ENCODE results near the gene MED13L. TPM values are rescaled to one million over a fixed set of nuclear protein-coding genes. Genes with fewer than 3 reads are reported as not detected.

Gene MED13L
- total and polyA plus RNA-seq, 2 donors (not counting 1 experiment from before 2014, with no cell fraction given), result 20.3 to 207 TPM

GRCh38 chr12:116297224-116297834 lies 19.8 kb upstream of the MED13L start:
- ChIA-PET CTCF (no interaction called here), POLR2A (no interaction called here)
- TF ChIP-seq CTCF (IDR thresholded peaks at IDR 0.05), result no peak
- no peak for TF ChIP-seq EZH2 (IDR thresholded peaks at IDR 0.05; ENCODE audit: borderline replicate concordance, insufficient read depth, low read depth, low read length, poor library complexity, severe bottlenecking)
- no peak overlapping the region for H3K4me3 Mint-ChIP-seq
- Histone ChIP-seq H3K9ac (ENCODE audit: low read length) (no peak overlapping the region), H3K36me3 (replicated peaks in 1 of 2; ENCODE audit: control extremely low read depth in 1 of 2, control insufficient read depth in 1 of 2, extremely low read depth in 1 of 2, insufficient read depth in 2 of 2, low read length in 1 of 2) (no peaks in the 10 kb centered on the region), H4K20me1 (ENCODE audit: control insufficient read depth, insufficient read depth, low read length, poor library complexity, severe bottlenecking) (no peaks in the 10 kb centered on the region), H3K27ac (ENCODE audit: low read length in 2 of 2) (no peak overlapping the region), H3K79me2 (ENCODE audit: control insufficient read depth, insufficient read depth, low read length) (no peaks in the 10 kb centered on the region), H3K4me1 (ENCODE audit: control insufficient read depth in 2 of 2, insufficient read depth in 2 of 2, low read length in 2 of 2) (peaks cover 0 to under 1% of the 10 kb centered on the region in 2 donors), H3K4me3 (ENCODE audit: control extremely low read depth in 1 of 5, extremely low read depth in 1 of 5, insufficient read depth in 1 of 5, low read depth in 2 of 5, low read length in 4 of 5) (no peak overlapping the region), H3K4me2 (replicated peaks; ENCODE audit: low read depth, low read length, poor library complexity, severe bottlenecking) (no peak overlapping the region), H3K9me3 (ENCODE audit: control extremely low read depth in 1 of 3, control insufficient read depth in 2 of 3, insufficient read depth in 1 of 3, low read length in 2 of 3) (peaks cover 0 to 4% (median 0%) of the 10 kb centered on the region in 3 donors), H2AFZ (ENCODE audit: insufficient read depth, low read depth, low read length, poor library complexity, severe bottlenecking) (no peak overlapping the region), H3K27me3 (replicated peaks in 1 of 4; ENCODE audit: control extremely low read depth in 1 of 4, control insufficient read depth in 3 of 4, insufficient read depth in 4 of 4, low read length in 3 of 4) (no peaks in the 10 kb centered on the region)
- no CpG with 5 or more reads among the region's 3 CpGs for WGBS (ENCODE audit: insufficient coverage)
- intact Hi-C loops (cut with micrococcal nuclease), result no loop called here
- DNase-seq (no peak), ATAC-seq (ENCODE audit: low read depth) (no peak)
- H3K27ac Mint-ChIP-seq, result no peak overlapping the region
- H3K27me3 Mint-ChIP-seq, result peaks cover 4% of the 10 kb centered on the region
- H3K9me3 Mint-ChIP-seq (ENCODE audit: insufficient read depth), result no peaks in the 10 kb centered on the region
- H3K4me1 Mint-ChIP-seq, result peaks cover 5% of the 10 kb centered on the region

- Histone ChIP-seq H3K4me1 (ENCODE audit: control insufficient read depth in 2 of 2, insufficient read depth in 2 of 2, low read length in 2 of 2) (no peaks in the 10 kb centered on the region), H4K20me1 (ENCODE audit: control insufficient read depth, insufficient read depth, low read length, poor library complexity, severe bottlenecking) (no peaks in the 10 kb centered on the region), H2AFZ (ENCODE audit: insufficient read depth, low read depth, low read length, poor library complexity, severe bottlenecking) (no peak overlapping the region), H3K27me3 (replicated peaks in 1 of 4; ENCODE audit: control extremely low read depth in 1 of 4, control insufficient read depth in 3 of 4, insufficient read depth in 4 of 4, low read length in 3 of 4) (no peaks in the 10 kb centered on the region), H3K9me3 (ENCODE audit: control extremely low read depth in 1 of 3, control insufficient read depth in 2 of 3, insufficient read depth in 1 of 3, low read length in 2 of 3) (peaks cover 0 to 4% (median 0%) of the 10 kb centered on the region in 3 donors), H3K9ac (ENCODE audit: low read length) (no peak overlapping the region), H3K4me2 (replicated peaks; ENCODE audit: low read depth, low read length, poor library complexity, severe bottlenecking) (no peak overlapping the region), H3K4me3 (ENCODE audit: control extremely low read depth in 1 of 5, extremely low read depth in 1 of 5, insufficient read depth in 1 of 5, low read depth in 2 of 5, low read length in 4 of 5) (no peak overlapping the region), H3K79me2 (ENCODE audit: control insufficient read depth, insufficient read depth, low read length) (no peaks in the 10 kb centered on the region), H3K27ac (ENCODE audit: low read length in 2 of 2) (no peak overlapping the region), H3K36me3 (replicated peaks in 1 of 2; ENCODE audit: control extremely low read depth in 1 of 2, control insufficient read depth in 1 of 2, extremely low read depth in 1 of 2, insufficient read depth in 2 of 2, low read length in 1 of 2) (no peaks in the 10 kb centered on the region)
- intact Hi-C loops (cut with micrococcal nuclease), result no loop called here
- H3K4me1 Mint-ChIP-seq, result peaks cover 3% of the 10 kb centered on the region
- no peak overlapping the region for H3K4me3 Mint-ChIP-seq
- ChIA-PET POLR2A (no interaction called here), CTCF (interaction anchor here (1.0 kb wide), 1 partner anchor 13 kb away, joined by 3 read pairs; no protein-coding TSS in a partner anchor)
- DNase-seq, result no peak
- no peak for TF ChIP-seq CTCF (IDR thresholded peaks at IDR 0.05)
- TF ChIP-seq EZH2 (IDR thresholded peaks at IDR 0.05; ENCODE audit: borderline replicate concordance, insufficient read depth, low read depth, low read length, poor library complexity, severe bottlenecking), result no peak
- H3K27ac Mint-ChIP-seq, result no peak overlapping the region
- 100% methylated on average over 2 of the region's 4 CpGs for WGBS (ENCODE audit: insufficient coverage)
- peaks cover 4% of the 10 kb centered on the region for H3K27me3 Mint-ChIP-seq
- no peak for ATAC-seq (ENCODE audit: low read depth)
- no peaks in the 10 kb centered on the region for H3K9me3 Mint-ChIP-seq (ENCODE audit: insufficient read depth)
These were observed 18.1 kb upstream of the MED13L start for GRCh38 chr12:116295327-116296263.

Data from B cell (primary cell).